Measurements from ENCODE around the gene SIN3A.
"Not testable (repeated sequence)": the region's sequence is repeated elsewhere in the genome, so short reads cannot be mapped to it uniquely, and the experiment has no call there.

The SIN3A gene

DNA sequence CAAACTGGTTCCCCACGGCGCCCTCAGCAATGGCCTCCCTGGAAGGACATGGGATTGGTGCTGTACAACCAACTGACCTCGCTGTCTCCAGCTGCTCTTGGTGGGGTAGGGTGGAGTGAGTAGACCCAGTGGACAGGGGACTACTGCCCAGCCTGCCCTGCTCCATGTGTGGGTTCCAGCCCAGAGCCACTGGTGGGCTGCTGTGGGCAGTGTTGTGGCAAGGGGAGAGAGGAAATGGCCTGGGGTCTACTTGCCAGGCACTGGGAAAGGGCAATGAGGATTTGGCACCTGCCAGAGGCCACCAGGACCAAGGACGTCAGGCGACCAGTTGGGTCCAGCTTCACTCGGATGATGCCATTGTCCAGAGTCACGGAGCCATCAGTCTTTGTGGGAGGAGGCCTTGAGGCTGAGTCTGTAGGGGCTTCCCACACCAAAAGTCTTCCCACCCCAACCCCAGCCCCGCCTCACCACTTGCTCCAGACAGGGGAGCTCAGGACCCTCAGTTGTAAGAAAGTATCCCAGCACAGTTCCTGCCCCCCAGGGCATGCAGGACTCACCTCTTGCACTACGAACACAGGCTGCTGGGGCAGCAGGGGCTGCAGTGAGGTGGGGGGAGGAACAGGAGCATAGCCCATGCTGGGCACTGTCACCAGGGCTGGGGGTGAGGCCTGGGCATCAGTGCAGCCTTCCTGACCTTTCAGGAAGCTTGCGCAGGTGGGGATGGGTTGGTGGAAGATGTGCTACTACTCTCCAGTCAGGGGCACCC, 92.5 kb downstream of the SIN3A start:
- no peak for DNase-seq (ENCODE audit: extremely low read depth in 1 of 2, low read depth in 1 of 2)

- no peak for DNase-seq (ENCODE audit: extremely low read depth in 1 of 2, low read depth in 1 of 2)
These were observed 93.4 kb downstream of the SIN3A start for GRCh38 chr15:75357976-75358673.

GRCh38 chr15:75356517-75356916, 95.0 kb downstream of the SIN3A start:
- no peak for DNase-seq (ENCODE audit: extremely low read depth in 1 of 2, low read depth in 1 of 2)

- DNase-seq (ENCODE audit: extremely low read depth in 1 of 2, low read depth in 1 of 2), result no peak
These were observed 95.5 kb downstream of the SIN3A start for GRCh38 chr15:75356006-75356405.

DNA sequence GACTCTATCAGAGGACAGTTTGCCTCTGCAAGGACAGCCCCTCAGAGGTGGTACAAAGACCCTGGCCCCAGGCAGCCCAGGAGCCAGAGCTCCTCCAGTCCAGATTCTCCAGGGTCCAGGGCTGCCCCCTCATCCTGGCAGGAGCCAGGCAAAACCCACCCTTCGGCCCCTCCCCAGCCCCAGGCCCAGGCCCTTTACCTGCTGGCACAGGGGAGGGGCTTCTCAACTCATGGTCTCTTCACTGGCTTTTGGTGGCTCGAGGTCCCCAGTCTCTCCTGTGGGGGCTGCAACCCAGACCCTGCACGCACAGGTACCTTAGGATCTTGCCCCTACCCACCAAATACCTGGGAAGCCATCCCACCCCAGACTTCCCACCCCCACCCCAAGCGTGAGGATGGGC, 96.1 kb downstream of the SIN3A start:
- no peak for DNase-seq (ENCODE audit: extremely low read depth in 1 of 2, low read depth in 1 of 2)

- no peak for DNase-seq (ENCODE audit: extremely low read depth in 1 of 2, low read depth in 1 of 2)
These were observed 97.0 kb downstream of the SIN3A start for GRCh38 chr15:75354454-75354853.

- DNase-seq (ENCODE audit: extremely low read depth in 1 of 2, low read depth in 1 of 2), result no peak
These were observed 97.9 kb downstream of the SIN3A start for GRCh38 chr15:75353604-75354003.

- DNase-seq (ENCODE audit: extremely low read depth in 1 of 2, low read depth in 1 of 2), result no peak
These were observed 99.1 kb downstream of the SIN3A start for GRCh38 chr15:75352186-75353080.

GRCh38 chr15:75350601-75351361, 100.7 kb downstream of the SIN3A start:
- DNase-seq (ENCODE audit: extremely low read depth in 1 of 2, low read depth in 1 of 2), result no peak

GRCh38 chr15:75349851-75350588, 101.5 kb downstream of the SIN3A start:
- peak; percentile 46 to 55 for DNase-seq (ENCODE audit: extremely low read depth in 1 of 2, low read depth in 1 of 2)

GRCh38 chr15:75349351-75349669, 102.2 kb downstream of the SIN3A start:
- not testable (repeated sequence) for DNase-seq (ENCODE audit: extremely low read depth in 1 of 2, low read depth in 1 of 2)

DNA sequence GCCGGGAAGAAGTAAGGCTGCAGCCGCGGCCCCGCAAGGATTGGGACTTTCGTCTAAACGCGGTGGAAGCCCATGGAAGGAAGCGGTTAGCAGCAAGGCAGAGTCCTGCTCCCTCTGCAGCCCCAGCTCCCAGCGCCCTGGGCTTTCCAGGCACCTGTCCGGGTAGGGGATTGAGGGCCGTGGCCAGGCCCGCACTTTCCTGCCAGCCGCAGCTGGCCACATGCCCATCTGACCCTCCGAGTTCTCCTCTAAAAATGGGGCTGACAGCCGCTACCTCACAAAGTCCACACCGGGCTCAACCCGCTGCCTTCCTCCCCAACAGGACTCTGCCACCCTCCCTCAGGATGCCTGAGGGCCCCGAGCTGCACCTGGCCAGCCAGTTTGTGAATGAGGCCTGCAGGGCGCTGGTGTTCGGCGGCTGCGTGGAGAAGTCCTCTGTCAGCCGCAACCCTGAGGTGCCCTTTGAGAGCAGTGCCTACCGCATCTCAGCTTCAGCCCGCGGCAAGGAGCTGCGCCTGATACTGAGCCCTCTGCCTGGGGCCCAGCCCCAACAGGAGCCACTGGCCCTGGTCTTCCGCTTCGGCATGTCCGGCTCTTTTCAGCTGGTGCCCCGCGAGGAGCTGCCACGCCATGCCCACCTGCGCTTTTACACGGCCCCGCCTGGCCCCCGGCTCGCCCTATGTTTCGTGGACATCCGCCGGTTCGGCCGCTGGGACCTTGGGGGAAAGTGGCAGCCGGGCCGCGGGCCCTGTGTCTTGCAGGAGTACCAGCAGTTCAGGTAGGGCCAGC, 102.7 kb downstream of the SIN3A start:
- DNase-seq (ENCODE audit: extremely low read depth in 1 of 2, low read depth in 1 of 2), result no peak

DNA sequence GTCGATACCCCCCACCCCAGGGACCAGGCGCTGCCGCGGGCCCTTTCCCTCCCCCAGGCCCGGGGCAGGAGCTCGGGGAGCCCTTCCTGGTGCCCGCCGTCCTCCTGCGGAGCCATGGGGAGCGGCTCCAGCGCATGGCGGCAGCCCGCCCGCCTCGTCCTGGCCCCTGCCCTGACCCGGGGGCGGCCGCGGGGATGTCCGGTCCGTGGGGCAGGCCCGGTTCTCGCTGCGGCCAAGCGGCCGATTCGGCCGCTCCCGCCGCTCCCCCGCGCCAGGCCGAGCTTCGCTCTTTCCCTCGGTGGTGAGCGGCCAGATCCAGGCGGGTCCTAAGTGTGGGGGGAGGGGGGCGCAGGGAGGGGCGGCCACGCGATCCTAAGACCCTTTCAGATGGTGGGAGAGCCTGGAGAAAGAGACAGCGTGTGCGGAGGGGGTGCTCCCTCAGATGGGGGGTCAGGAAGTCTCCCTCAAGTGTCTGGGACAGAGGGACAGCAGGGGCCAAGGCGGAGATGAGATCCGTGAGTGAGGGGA, 103.4 kb downstream of the SIN3A start:
- no peak for DNase-seq (ENCODE audit: extremely low read depth in 1 of 2, low read depth in 1 of 2)

DNA sequence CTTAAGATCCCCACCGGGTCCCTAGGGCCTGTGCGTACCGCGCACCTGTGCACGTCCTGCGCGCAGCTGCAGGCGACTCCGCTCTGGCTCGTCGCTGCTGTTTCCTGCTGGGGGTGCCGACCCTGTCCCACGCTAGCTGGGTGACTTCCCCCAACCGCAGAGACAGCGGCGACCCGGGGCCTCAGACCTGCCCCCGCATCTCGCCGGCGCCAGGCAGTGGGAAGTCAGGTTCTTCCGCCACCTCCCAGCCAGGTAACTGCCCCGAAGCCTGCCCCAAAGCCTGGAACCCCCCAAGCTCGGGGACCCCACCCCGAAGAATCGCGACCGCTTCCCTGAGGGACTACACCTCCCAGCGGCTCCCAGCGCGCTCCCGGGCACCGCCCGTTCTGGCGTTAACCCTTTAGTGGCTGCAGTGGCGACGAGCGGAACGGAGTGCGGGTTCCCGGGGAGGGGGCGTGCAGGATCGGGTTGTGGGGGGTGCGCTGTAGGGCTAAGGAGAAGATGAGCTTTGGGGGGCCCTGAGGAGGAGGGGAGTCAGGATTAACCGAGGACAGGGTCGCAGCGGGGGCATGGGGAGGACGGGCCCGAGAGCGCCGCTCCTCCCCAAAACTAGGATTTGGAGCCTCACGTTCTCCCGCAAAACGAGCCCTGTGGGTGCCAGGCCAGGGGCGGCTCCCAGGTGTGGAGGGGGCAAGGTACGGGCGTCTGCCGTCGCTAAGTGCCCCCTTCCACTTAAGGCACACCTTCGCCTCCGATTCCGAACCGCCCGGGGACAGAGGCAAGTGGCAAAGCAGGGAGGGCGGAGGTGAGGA, 104.1 kb downstream of the SIN3A start:
- peak in 1 of 2 donors; percentile 24 for DNase-seq (ENCODE audit: extremely low read depth in 1 of 2, low read depth in 1 of 2)

GRCh38 chr15:75346796-75347221, 104.7 kb downstream of the SIN3A start, which contains the start of gene NEIL1:
Gene NEIL1 (plus strand): TSS chr15:75347039. CDS start chr15:75348906, 1,867 bp downstream.
- DNase-seq (ENCODE audit: extremely low read depth in 1 of 2, low read depth in 1 of 2), result no peak

- not testable (repeated sequence) for DNase-seq (ENCODE audit: extremely low read depth in 1 of 2, low read depth in 1 of 2)
These were observed 107.5 kb downstream of the SIN3A start for GRCh38 chr15:75343953-75344352.

DNA sequence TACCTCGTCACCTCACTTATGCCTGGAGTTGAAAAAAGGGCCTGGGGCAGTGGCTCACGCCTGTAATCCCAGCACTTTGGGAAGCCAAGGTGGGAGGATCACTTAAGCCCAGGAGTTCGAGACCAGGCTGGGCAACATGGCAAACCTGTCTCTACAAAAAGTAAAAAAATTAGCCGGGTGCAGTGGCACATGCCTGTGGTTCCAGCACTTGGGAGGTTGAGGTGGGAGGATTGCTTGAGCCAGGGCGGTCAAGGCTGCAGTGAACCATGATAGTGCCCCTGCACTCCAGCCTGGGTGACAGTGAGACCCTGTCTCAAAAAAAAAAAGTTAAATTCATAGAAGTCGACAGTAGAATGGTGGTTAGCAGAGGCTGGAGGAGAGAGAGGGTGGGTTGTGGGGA, 109.3 kb downstream of the SIN3A start:
- no peak for DNase-seq (ENCODE audit: extremely low read depth in 1 of 2, low read depth in 1 of 2)
